Measurements from ENCODE around the gene AVPR2.

- TF ChIP-seq CTCF (conservative IDR thresholded peaks at IDR 0.05 in 1 of 2, IDR thresholded peaks at IDR 0.05 in 1 of 2; ENCODE audit: low read depth in 1 of 2, low read length in 2 of 2) (no peak), EZH2 (IDR thresholded peaks at IDR 0.05; ENCODE audit: low read length, missing control alignments) (no peak)
Measured at GRCh38 chrX:153889123-153889522, 15.3 kb upstream of the AVPR2 start.

Measured in fibroblast of lung (primary cell).